GM19455 (cell line): ENCODE data around the gene SUSD2.
"Not testable (repeated sequence)": the region's sequence is repeated elsewhere in the genome, so short reads cannot be mapped to it uniquely, and the experiment has no call there.

Experiments
- ATAC-seq: cut with Tn5 transposase; IDR thresholded peaks from one replicate; pipeline ENCODE4 v1.9.1; 2021; ENCODE audit not compliant: unreplicated experiment

The SUSD2 gene

GRCh38 chr22:24210409-24210808 lies 29.1 kb downstream of the SUSD2 start:
- not testable (repeated sequence) for ATAC-seq

DNA sequence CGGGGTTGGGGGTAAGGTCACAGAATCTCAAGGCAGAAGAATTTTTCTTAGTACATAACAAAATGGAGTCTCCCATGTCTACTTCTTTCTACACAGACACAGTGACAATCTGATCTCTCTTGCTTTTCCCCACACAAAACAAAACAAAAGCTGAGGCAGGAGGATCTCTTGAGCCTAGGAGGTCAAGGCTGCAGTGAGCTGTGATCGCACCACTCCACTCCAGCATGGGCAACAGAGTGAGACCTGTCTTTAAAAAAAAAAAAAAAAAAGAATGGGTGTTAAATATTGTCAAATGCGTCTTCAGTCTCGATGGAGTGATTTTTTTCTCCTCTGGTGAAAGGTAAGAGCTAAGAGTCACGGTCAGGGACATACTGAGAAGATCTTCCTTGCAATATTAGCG lies 30.4 kb downstream of the SUSD2 start:
- ATAC-seq, result not testable (repeated sequence)

DNA sequence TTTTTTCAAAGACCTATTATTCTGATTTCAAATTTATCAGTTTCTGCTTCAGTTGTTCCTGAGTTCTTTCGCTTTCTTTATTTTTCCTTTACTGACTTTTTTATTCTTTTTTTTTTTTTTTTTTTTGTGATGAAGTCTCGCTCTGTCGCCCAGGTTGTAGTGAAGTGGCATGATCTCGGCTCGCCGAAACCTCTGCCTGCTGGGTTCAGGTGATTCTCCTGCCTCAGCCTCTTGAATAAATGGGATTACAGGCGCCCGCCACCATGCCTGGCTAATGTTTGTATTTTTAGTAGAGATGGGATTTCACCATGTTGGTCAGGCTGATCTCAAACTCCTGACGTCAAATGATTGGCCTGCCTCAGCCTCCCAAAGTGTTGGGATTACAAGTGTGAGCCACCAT lies 31.8 kb downstream of the SUSD2 start:
- ATAC-seq, result not testable (repeated sequence)

DNA sequence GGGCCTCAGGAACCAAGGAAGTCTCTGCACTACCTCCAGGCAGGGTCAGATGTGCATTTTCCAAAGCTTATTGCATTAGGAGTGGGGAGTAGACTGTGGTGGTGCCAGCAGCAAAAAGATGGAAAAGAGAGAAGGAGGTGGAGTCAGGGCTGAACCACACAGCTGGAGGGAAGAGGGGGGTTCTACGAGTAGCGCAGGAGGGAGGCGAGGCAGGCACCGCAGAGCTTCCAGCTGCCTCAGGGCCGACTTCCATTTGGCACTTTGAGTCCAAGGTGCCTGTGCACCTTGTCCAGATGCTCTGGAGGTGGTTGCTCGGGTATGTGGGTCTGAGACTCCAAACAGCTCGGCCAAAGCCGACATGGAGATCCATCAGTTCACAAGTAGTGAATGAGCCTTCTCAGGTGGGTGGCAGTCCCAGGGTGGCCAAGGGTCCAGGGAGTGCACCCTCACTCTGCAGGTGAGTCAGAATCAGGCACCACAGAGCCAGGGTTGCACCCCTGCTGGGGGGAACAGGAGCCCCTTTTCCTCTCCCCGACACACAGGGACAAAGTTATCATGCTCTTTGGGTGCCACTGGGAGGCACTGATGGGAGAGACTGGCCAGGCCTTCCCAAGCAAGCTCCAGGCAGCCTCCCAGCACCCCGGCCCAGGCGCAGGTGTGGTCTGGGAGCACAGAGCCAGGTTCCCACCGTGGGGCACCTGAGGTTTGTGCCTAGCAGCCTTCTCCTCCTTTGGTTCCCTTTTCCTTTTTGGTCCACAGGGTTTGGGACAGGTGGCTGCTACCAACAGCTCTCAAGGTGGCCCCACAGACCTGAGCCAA lies 33.4 kb downstream of the SUSD2 start:
- ATAC-seq, result no peak

DNA sequence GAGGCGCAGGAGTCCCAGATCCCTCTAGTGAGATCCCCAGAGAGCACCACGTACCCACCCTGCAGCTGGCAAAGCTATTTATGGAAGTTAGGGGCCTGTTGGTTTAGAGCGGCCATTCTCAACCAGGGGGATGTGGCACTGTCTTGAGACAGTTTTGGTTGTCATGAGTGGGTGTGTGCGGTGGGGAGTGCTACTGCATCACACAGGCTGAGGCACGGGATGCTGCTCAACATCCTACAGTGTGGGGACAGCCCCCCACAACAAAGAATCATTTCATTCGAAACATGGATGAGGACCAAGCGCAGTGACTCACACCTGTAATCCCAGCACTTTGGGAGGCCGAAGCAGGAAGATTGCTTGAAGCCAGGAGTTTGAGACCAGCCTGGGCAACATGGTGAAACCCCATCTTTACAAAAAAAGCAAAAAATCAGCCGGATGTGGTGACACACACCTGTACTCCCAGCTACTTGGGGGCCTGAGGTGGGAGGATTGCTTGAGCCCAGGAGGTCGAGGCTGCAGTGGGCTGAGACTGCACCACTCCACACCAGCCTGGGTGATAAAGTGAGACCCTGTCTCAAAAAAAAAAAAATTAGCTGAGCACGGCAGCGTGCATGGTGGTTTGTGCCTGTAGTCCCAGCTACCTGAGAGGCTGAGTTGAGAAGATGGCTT lies 35.4 kb downstream of the SUSD2 start:
- ATAC-seq, result no peak

GRCh38 chr22:24217384-24217783 lies 36.1 kb downstream of the SUSD2 start:
- ATAC-seq, result no peak

DNA sequence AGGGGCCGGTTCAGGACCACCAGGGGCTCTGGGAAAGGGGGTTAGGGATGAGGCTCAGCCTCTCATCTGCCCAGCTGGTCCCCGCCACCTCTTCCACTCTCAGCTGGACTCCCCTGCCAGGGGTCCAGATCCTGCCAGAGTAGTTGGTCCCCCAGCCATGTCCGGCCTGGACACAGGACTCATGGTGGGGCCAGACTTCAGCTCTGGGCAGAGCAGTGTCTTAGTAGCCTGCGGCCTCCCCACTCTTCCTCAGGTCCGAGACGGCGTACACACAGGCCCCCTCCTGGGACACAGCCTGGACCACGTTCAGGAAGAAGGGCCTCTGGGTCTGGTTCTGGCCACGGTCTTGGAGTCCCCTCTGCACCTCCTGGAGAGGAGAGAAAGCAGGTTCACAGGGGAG lies 38.5 kb downstream of the SUSD2 start:
- no peak for ATAC-seq

DNA sequence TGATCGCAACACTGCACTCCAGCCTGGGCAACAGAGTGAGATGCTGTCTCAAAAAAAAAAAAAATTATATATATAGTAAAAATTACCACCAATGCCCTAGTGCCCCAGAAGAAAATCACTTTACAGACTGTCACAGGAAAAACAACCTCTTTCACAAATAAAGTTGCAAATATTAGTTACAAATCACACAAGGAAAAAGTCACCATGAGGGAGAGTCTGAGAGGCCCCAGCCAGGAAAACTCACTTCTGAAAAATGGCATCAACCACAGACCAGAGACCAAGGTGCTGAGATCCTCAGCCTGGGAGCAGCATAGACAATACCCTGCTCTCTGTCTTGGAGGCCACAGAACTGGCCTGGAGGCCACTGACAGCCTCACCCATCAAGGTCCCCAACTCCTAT lies 43.2 kb downstream of the SUSD2 start:
- ATAC-seq, result no peak

DNA sequence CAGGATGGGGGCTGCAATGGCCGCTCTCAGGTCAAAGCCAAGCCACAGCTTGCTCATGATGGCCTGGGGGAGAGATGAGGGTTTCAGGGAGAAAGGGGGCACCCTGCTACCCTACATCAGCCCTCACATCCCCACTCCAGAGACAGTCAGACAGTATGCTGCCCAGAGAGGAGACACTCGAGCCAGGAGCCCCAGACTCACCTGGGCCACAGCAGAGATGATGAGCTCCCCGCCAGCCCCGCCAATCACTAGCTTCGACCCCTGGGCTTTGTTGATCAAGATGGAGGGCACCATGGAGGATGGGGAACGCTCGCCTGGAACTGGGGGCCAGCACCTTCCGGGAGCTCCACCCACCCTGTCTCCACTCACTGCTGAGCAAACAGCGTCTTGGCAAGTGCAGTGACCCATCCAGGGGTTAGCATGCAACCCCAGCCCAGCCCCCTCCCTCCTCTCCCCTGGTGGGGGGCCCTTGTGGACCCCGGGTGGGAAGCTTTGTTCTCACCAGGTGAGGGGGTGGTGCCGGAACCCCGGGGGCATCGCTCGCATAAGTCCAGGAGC lies 43.8 kb downstream of the SUSD2 start:
- ATAC-seq, result no peak

DNA sequence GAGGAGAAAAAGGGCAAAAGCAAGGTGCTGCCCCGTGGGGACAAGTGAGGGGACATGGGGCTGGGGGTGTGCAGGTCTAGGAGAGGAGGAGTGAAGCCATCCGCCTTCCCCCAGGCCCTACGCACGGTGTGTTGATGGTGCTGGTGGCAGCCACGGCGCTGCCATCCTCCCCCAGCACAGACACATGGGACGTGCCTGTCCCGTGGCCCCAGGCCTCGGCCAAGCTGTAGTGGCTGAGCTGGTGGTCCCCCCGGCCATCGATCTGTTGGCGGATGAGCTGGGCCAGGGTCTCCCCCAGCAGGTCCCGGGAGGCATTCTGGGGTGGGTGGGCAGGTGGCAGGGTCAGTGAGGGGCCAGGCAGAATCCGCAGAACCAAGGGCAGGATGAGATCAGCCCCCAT lies 44.7 kb downstream of the SUSD2 start:
- ATAC-seq, result no peak

GRCh38 chr22:24230911-24231656 lies 49.8 kb downstream of the SUSD2 start:
- no peak for ATAC-seq

DNA sequence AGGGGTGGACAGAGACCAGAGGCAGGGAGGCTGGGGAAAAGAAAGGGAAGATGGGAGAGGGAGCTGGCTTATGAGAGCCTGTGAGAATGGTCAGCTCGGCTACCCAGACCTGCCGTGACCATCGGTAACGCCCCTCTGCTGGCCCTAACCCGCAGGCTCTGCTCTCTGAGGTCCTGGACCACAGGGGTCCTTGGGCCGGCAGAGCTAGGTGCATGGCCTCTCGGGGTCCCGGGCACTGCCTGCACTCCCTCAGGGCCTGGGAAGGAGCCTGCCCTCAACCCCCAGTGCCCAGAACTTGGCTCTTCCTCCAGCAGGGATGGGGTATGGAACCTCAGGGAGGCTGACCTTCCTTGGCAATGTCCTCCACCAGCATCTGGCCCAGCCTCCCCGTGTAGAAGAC lies 50.4 kb downstream of the SUSD2 start:
- no peak for ATAC-seq

DNA sequence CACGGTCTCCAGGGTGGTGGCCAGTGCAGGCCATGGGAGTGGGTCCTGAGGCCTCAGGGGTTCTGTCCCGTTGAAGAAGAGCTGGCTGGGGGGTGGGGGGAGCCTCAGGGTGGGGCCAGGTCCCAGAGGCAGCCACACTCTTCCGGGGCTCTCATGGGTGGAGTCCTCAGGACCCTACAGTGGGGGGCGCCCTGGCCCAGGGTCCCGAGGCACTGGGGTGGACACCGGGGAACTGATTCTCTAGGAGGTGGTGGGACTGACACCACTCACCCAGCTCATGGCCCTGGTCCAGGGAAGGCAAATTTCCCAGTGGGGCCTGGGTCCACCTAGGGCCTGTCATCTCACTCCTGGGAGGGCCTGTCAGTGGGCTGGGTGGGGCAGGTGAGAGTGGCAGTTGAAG lies 50.8 kb downstream of the SUSD2 start:
- no peak for ATAC-seq

- ATAC-seq, result no peak
These were observed 51.4 kb downstream of the SUSD2 start for GRCh38 chr22:24232725-24233124.

- no peak for ATAC-seq
These were observed 51.9 kb downstream of the SUSD2 start for GRCh38 chr22:24233235-24233634.

- ATAC-seq, result no peak
These were observed 52.5 kb downstream of the SUSD2 start for GRCh38 chr22:24233816-24234215.

GRCh38 chr22:24235315-24235714 lies 54.0 kb downstream of the SUSD2 start:
- ATAC-seq, result no peak

- ATAC-seq, result no peak
These were observed 55.4 kb downstream of the SUSD2 start for GRCh38 chr22:24236656-24237055.

GRCh38 chr22:24238101-24238694 lies 56.9 kb downstream of the SUSD2 start:
- not testable (repeated sequence) for ATAC-seq
